HEK293T (cell line): ENCODE measurements around the gene RHOA.

Experiments used
- ARNT ChIP-seq: fragments of 450-650 bp; IDR thresholded peaks from 2 replicates; pipeline ENCODE4 v1.6.1; 2017; ENCODE audit warnings: mild to moderate bottlenecking
- BHLHE40 ChIP-seq: fragments of 450-650 bp; IDR thresholded peaks from 2 replicates; pipeline ENCODE4 v1.6.1; 2016; ENCODE audit warnings: mild to moderate bottlenecking, moderate library complexity, borderline replicate concordance
- FOXA1 ChIP-seq: fragments of 450-650 bp; IDR thresholded peaks from 2 replicates; pipeline ENCODE4 v1.6.1; 2016; ENCODE audit warnings: mild to moderate bottlenecking
- FOXK2 ChIP-seq: fragments of 450-650 bp; IDR thresholded peaks from 2 replicates; pipeline ENCODE4 v1.6.1; 2016; ENCODE audit warnings: mild to moderate bottlenecking
- FOXM1 ChIP-seq: fragments of 450-650 bp; IDR thresholded peaks from 2 replicates; pipeline ENCODE4 v1.6.1; 2017; ENCODE audit warnings: mild to moderate bottlenecking, borderline replicate concordance
- HDGF ChIP-seq: fragments of 450-650 bp; IDR thresholded peaks from 2 replicates; pipeline ENCODE4 v1.6.1; 2017; ENCODE audit warnings: antibody characterized with exemption, borderline replicate concordance
- L3MBTL2 ChIP-seq: fragments of 450-650 bp; conservative IDR thresholded peaks from 2 replicates; pipeline ENCODE4 v1.6.1; 2016; ENCODE audit warnings: mild to moderate bottlenecking
- LEF1 ChIP-seq: fragments of 450-650 bp; IDR thresholded peaks from 2 replicates; pipeline ENCODE4 v1.6.1; 2017; ENCODE audit warnings: mild to moderate bottlenecking, borderline replicate concordance
- NFRKB ChIP-seq: fragments of 450-650 bp; IDR thresholded peaks from 2 replicates; pipeline ENCODE4 v1.6.1; 2016; ENCODE audit warnings: mild to moderate bottlenecking, moderate library complexity
- PKNOX1 ChIP-seq: fragments of 450-650 bp; IDR thresholded peaks from 2 replicates; pipeline ENCODE4 v1.6.1; 2016
- SP1 ChIP-seq: fragments of 450-650 bp; IDR thresholded peaks from 2 replicates; pipeline ENCODE4 v1.6.1; 2017
- SUZ12 ChIP-seq: fragments of 450-650 bp; IDR thresholded peaks from 2 replicates; pipeline ENCODE4 v1.6.1; 2016; ENCODE audit warnings: mild to moderate bottlenecking
- ZNF384 ChIP-seq: fragments of 450-650 bp; IDR thresholded peaks from 2 replicates; pipeline ENCODE4 v1.6.1; 2016

- TF ChIP-seq SP1 (no peak), FOXA1 (no peak), ZNF384 (no peak), FOXK2 (no peak), FOXM1 (no peak), LEF1 (no peak), SUZ12 (no peak), NFRKB (no peak), PKNOX1 (no peak), BHLHE40 (no peak), L3MBTL2 (no peak), ARNT (no peak), HDGF (no peak)
These were observed 3.0 kb upstream of the RHOA start for GRCh38 chr3:49414753-49415152.
